Gastrocnemius medialis (tissue), 4 donors: ENCODE measurements around the gene EIF4E2. TPM values are rescaled to one million over a fixed set of nuclear protein-coding genes. Genes with fewer than 3 reads are reported as not detected.

Experiments used
- ATAC-seq, 2 donors: fragments of 150-250 bp; one replicate each; pipeline ENCODE4 v1.9.1; 2016
- DNase-seq, 2 donors: peaks; one replicate each; pipeline ENCODE4 v3.0.0-alpha.2; 2019
- H3K27ac ChIP-seq, 4 donors: fragments of 200-600 bp; sonication (generic); 1 replicate in 1 of 4; 2 replicates in 3 of 4; pipeline ENCODE4 v1.5.1; 2016 to 2018; ENCODE audit warnings: mild to moderate bottlenecking in 2 of 4, moderate library complexity in 1 of 4
- H3K27me3 ChIP-seq, 3 donors: fragments of 200-600 bp; sonication (generic) in 2 of 3; 1 replicate in 1 of 3; 2 replicates in 2 of 3; pipeline versions ENCODE4 v1.5.1 to v1.6.0; 2016 to 2019; ENCODE audit warnings: mild to moderate bottlenecking in 1 of 3, moderate library complexity in 1 of 3
- H3K36me3 ChIP-seq, 2 donors: fragments of 200-600 bp; sonication (generic) in 1 of 2; one replicate each; pipeline ENCODE4 v1.5.1; 2017 to 2018
- H3K4me1 ChIP-seq, 2 donors: fragments of 200-600 bp; sonication (generic) in 1 of 2; one replicate each; pipeline ENCODE4 v1.5.1; 2016 to 2017; ENCODE audit warnings: mild to moderate bottlenecking in 2 of 2
- H3K4me3 ChIP-seq, 4 donors: fragments of 200-600 bp; sonication (generic) in 3 of 4; 1 replicate in 1 of 4; 2 replicates in 3 of 4; pipeline ENCODE4 v1.5.1; 2016 to 2019; ENCODE audit warnings: mild to moderate bottlenecking in 2 of 4
- H3K9me3 ChIP-seq, 3 donors: fragments of 200-600 bp; sonication (generic) in 2 of 3; 1 replicate in 1 of 3; 2 replicates in 2 of 3; pipeline ENCODE4 v1.5.1; 2016 to 2019
- CTCF ChIP-seq, 5 experiments: fragments of 450-650 bp in 3 of 5; fragments of 200-600 bp in 2 of 5; sonication (generic) in 2 of 5; IDR thresholded peaks in 4 of 5; conservative IDR thresholded peaks in 1 of 5; 1 replicate in 4 of 5; 2 replicates in 1 of 5; pipeline ENCODE4 v1.5.1; 2016 to 2019; ENCODE audit warnings: antibody characterized with exemption in 5 of 5, mild to moderate bottlenecking in 3 of 5, moderate library complexity in 3 of 5
- POLR2A ChIP-seq, 2 donors: fragments of 450-650 bp; IDR thresholded peaks; one replicate each; pipeline ENCODE4 v1.6.1; 2017; ENCODE audit warnings: antibody characterized with exemption in 2 of 2, mild to moderate bottlenecking in 2 of 2, moderate library complexity in 2 of 2
- in situ Hi-C, 4 donors: fragments of 200-750 bp; cut with MboI; loops; one replicate each; pipeline versions ENCODE4 v1.15.0 to v1.8.0; 2017; ENCODE audit warnings: low sequenced_read_pairs in 4 of 4
- intact Hi-C: fragments of 100-400 bp; cut with DNase I; formaldehyde crosslinking; loops from one replicate; pipeline ENCODE4 v1.15.1; 2023; ENCODE audit warnings: low total_unique reads
- total RNA-seq, 4 donors: library from RNA; depleted of rRNA; stranded (reverse); fragments of >200 nt; gene quantifications; one replicate each; pipeline versions ENCODE4 v1.1.0 to v1.2.3, GENCODE V29; 2016

Gene EIF4E2
- total RNA-seq, 4 donors from 2014 or later: 57.9 to 111 (median 71.2) TPM

- ATAC-seq: no peak
- intact Hi-C loops (no loop called here), in situ Hi-C loops (loop anchor here in 2 of 4 donors (10.0 to 25.0 kb wide), 2 partner anchors 59 to 601 kb away; partner anchors contain the start of gene ALPI (in 1 of the 2))
- Histone ChIP-seq H3K9me3 (no peaks in the 10 kb centered on the region), H3K4me3 (no peak overlapping the region), H3K27me3 (no peaks in the 10 kb centered on the region), H3K27ac (no peak overlapping the region), H3K4me1 (peaks cover 26 to 27% of the 10 kb centered on the region in 2 donors), H3K36me3 (no peaks in the 10 kb centered on the region)
- DNase-seq: no peak
- TF ChIP-seq CTCF (IDR thresholded peaks at IDR 0.05 in 4 of 5, conservative IDR thresholded peaks at IDR 0.05 in 1 of 5) (no peak), POLR2A (IDR thresholded peaks at IDR 0.05) (no peak)
Observed at GRCh38 chr2:232513353-232513752, 37.1 kb upstream of the EIF4E2 start.

- H3K4me3 ChIP-seq: no peak overlapping the region
- H3K36me3 ChIP-seq: no peaks in the 10 kb centered on the region
- ATAC-seq (peak; percentile 46 to 83), DNase-seq (peak in 1 of 2 donors; percentile 40)
- TF ChIP-seq CTCF (IDR thresholded peaks at IDR 0.05 in 4 of 5, conservative IDR thresholded peaks at IDR 0.05 in 1 of 5) (no peak), POLR2A (IDR thresholded peaks at IDR 0.05) (no peak)
- in situ Hi-C loops: loop anchor here in 2 of 4 donors (10.0 to 25.0 kb wide), 2 partner anchors 61 to 603 kb away; partner anchors contain the start of gene ALPI (in 1 of the 2)
- peak overlapping the region in 3 of 4 donors; percentile 33 to 61 (median 47) for H3K27ac ChIP-seq
- peaks cover 26 to 27% of the 10 kb centered on the region in 2 donors for H3K4me1 ChIP-seq
- no peaks in the 10 kb centered on the region for H3K27me3 ChIP-seq
- no peaks in the 10 kb centered on the region for H3K9me3 ChIP-seq
- intact Hi-C loops: no loop called here
Observed at GRCh38 chr2:232515639-232516038, 34.9 kb upstream of the EIF4E2 start.

- H3K36me3 ChIP-seq: no peaks in the 10 kb centered on the region
- peaks cover 23 to 26% of the 10 kb centered on the region in 2 donors for H3K4me1 ChIP-seq
- TF ChIP-seq CTCF (IDR thresholded peaks at IDR 0.05 in 4 of 5, conservative IDR thresholded peaks at IDR 0.05 in 1 of 5) (no peak), POLR2A (IDR thresholded peaks at IDR 0.05) (no peak)
- intact Hi-C loops (no loop called here), in situ Hi-C loops (loop anchor here in 2 of 4 donors (10.0 to 25.0 kb wide), 2 partner anchors 62 to 604 kb away; partner anchors contain the start of gene ALPI (in 1 of the 2))
- H3K4me3 ChIP-seq: no peak overlapping the region
- no peaks in the 10 kb centered on the region for H3K9me3 ChIP-seq
- no peaks in the 10 kb centered on the region for H3K27me3 ChIP-seq
- ATAC-seq (no peak), DNase-seq (no peak)
- no peak overlapping the region for H3K27ac ChIP-seq
Observed at GRCh38 chr2:232516551-232516950, 33.9 kb upstream of the EIF4E2 start.

GRCh38 chr2:232518844-232519243, 31.6 kb upstream of the EIF4E2 start:
- Histone ChIP-seq H3K27ac (no peak overlapping the region), H3K9me3 (no peaks in the 10 kb centered on the region), H3K4me3 (no peak overlapping the region), H3K36me3 (no peaks in the 10 kb centered on the region), H3K27me3 (peaks cover 0 to 7% (median 0%) of the 10 kb centered on the region in 3 donors), H3K4me1 (peaks cover 23 to 29% of the 10 kb centered on the region in 2 donors)
- in situ Hi-C loops: loop anchor here in 2 of 4 donors (10.0 to 25.0 kb wide), 2 partner anchors 64 to 607 kb away; partner anchors contain the start of gene ALPI (in 1 of the 2)
- DNase-seq (no peak), ATAC-seq (no peak)
- intact Hi-C loops: no loop called here
- no peak for TF ChIP-seq POLR2A (IDR thresholded peaks at IDR 0.05)

GRCh38 chr2:232519581-232520438, 30.7 kb upstream of the EIF4E2 start, which contains the start of gene PRSS56:
TSS of gene PRSS56 (plus strand) at chr2:232520388. CDS start at chr2:232520599, 211 bp downstream.
- no peak within 1 kb of the TSS for H3K27ac ChIP-seq
- H3K27me3 ChIP-seq: peaks cover 0 to 7% (median 0%) of the 10 kb centered on the region in 3 donors
- H3K4me1 ChIP-seq: peaks cover 19 to 26% of the 10 kb centered on the region in 2 donors
- intact Hi-C loops (loop anchor here (10.0 kb wide), 1 partner anchor 205 kb away; no protein-coding TSS in a partner anchor), in situ Hi-C loops (loop anchor here in 2 of 4 donors (10.0 to 25.0 kb wide), 2 partner anchors 65 to 608 kb away; partner anchors contain the start of gene ALPI (in 1 of the 2))
- no peaks in the 10 kb centered on the region for H3K36me3 ChIP-seq
- H3K4me3 ChIP-seq: no peak within 1 kb of the TSS
- DNase-seq (no peak), ATAC-seq (no peak)
- H3K9me3 ChIP-seq: no peaks in the 10 kb centered on the region
- TF ChIP-seq CTCF (IDR thresholded peaks at IDR 0.05 in 4 of 5, conservative IDR thresholded peaks at IDR 0.05 in 1 of 5) (no peak), POLR2A (IDR thresholded peaks at IDR 0.05) (no peak)
